HG02763 (cell line): ENCODE results near the gene SSBP3.
"Not testable (repeated sequence)": the region's sequence is repeated elsewhere in the genome, so short reads cannot be mapped to it uniquely, and the experiment has no call there.

ENCODE experiments used
- ATAC-seq: cut with Tn5 transposase; IDR thresholded peaks from one replicate; pipeline ENCODE4 v1.9.1; 2021; ENCODE audit warnings: mild to moderate bottlenecking, moderate library complexity; ENCODE audit not compliant: unreplicated experiment

The SSBP3 gene

DNA sequence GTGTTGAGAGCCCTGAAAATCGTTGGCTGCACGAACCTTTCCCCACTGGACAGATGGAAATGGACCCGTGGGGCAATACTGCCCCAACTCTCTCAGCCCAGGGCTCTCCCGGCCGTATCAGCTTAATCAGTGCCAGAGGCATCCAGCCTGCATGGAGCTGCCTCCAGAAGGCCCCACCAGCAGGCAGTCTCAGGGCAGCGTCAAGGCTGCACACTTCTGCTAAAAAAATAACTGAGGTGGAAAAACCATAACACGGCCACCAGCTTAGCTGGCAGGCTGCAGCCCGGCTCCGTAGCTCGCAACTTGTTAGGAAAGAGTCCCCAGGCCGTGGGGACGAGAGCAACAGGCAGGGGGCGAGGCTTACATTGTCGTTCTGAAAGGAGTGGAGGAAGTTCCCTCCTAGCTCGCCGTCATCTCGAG is 178.3 kb downstream of the SSBP3 start:
- ATAC-seq = no peak

GRCh38 chr1:54227091-54227602 is 179.0 kb downstream of the SSBP3 start:
- ATAC-seq = no peak

DNA sequence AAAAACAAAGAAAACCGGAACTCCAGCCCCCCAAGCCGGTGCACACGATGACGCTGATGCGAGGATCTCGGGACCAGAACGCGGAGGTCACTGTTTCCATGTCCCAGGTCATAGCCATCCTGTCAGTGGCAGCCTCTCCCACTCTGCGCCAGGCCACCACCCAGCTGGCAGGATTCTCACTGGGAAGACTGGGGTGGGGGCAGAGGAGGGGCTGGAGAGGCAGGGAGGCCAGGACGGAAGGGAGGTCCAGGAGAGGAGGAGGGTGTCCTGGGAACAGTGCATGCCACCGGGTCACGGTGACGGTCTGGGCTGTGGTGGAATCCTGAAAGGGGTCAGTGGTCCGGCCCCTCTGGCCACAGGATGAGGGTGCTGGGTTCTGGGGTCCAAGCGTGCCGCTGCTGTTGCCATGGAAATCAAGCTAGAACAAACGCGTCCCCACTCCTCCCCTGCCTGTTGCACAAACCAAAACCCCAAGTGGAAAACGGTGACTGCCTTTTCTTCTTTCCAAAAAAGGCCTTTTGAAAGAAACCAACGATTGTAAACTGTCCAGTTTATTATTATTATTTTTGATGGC is 180.1 kb downstream of the SSBP3 start:
- no peak for ATAC-seq

- no peak for ATAC-seq
These were observed 180.8 kb downstream of the SSBP3 start for GRCh38 chr1:54225378-54225777.

GRCh38 chr1:54224233-54224632 is 182.0 kb downstream of the SSBP3 start:
- ATAC-seq = no peak

GRCh38 chr1:54223441-54224202 is 182.6 kb downstream of the SSBP3 start:
- no peak for ATAC-seq

GRCh38 chr1:54222711-54223110 is 183.5 kb downstream of the SSBP3 start:
- no peak for ATAC-seq

GRCh38 chr1:54221867-54222484 is 184.2 kb downstream of the SSBP3 start:
- ATAC-seq = no peak

- no peak for ATAC-seq
These were observed 184.9 kb downstream of the SSBP3 start for GRCh38 chr1:54221113-54221834.

- ATAC-seq = no peak
These were observed 186.0 kb downstream of the SSBP3 start for GRCh38 chr1:54220004-54220811.

DNA sequence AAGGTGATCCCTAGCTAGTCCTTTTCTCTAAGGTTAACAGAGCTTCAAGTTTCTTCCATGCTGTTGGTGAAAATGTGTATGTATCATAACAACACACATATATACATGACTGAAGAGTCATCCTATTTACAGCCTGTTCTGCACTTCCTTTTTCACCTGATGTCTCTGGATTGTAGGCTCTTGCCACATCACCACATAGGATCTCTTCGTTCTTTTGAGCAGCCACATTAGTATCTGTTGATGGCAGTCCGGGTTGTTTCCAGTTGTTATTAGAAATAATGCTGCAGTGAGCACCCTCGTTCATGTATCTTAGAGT is 186.5 kb downstream of the SSBP3 start:
- no peak for ATAC-seq

DNA sequence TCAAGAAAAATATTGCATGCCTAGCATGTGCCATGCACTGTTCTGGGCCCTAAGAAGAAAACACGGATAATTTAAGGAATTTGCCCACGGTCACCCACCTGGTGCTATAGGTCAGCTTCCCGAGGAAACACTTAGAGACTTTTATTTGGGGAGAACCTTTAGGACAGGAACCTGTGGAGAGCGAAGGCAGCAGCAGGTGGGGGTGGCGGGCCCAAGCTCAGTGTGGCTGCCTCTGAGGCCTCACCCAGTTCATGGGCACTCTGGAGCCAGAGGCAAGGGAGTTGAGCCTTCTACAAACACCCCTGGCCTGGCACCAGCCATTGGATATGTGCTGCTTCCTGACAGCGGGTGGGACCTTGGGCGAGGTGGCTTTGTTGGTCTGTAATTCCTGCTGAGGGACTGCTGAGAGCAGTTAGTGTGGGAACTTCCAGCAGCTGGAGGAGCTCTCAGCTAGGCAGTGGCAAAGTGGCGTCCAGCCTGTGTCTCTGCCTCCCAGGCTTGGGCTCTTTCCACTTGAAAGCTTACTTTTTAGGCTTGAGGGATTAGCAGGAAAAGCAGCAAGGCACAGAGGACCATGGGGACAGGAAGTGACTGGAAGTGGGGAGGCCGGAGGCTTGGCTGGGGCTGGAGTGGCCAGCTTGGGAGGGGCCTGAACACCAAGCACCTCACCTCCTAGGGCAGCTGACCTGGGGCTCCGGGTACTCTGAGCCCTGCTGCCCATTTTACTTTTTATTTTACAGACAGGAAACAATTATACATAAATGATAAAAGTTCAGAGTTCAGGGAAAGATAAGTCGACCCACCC is 187.1 kb downstream of the SSBP3 start:
- no peak for ATAC-seq

DNA sequence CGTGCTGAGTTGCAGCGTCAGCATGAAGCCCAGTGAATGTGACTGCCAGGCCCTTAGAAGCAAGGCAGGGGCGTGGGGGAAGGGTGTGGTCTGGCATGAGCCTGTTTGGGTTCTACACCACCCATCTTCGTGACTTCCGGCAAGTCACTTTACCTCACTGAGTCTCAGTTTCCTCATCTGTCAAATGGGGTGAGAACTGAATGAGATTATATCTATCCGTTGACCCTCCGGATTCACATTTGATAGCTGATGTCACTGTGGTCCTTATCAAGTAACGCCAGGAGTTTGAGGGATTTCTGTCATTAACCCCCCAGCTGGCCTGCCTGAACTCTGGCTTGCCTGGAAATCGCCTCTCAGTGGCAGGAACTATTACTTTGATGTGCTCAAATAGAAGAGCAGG is 190.7 kb downstream of the SSBP3 start:
- ATAC-seq = no peak

DNA sequence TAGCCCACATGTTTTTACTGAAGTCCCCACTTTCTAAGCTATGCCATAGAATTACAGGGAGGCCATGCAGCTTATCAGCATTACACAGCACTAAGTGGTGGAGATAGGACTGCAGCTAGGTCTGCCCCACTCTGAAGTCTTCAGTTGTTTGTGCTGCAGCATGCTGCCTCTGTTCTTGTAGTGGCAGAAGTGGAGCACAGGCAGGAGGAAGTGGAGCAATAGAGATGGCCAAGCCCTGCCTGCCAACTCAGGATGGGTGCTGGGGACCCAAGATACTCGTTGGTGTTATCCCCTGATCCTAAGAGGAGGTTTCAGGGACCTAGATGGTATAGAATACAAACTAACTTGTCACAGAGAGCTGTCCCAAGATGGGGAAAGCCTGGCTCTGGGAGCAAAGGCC is 193.3 kb downstream of the SSBP3 start:
- no peak for ATAC-seq

DNA sequence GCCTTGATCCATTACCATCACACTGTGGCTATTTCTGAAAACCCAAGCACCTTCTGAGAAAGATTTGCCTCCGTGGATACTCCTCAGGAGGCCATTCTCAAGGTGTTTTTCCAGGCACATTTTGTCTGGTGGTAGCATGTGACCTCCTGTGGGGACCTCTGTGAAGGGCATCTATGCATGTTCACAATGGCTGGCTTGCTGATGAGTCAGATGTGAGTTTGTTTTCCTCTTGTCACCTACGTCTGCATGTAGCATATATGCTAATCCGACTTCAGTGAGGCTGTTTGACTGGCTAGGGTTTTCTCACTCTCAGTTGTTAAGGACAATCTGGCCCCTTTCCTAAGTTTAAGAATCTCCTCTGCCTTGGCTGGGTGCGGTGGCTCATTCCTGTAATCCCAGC is 198.3 kb downstream of the SSBP3 start:
- ATAC-seq = not testable (repeated sequence)

DNA sequence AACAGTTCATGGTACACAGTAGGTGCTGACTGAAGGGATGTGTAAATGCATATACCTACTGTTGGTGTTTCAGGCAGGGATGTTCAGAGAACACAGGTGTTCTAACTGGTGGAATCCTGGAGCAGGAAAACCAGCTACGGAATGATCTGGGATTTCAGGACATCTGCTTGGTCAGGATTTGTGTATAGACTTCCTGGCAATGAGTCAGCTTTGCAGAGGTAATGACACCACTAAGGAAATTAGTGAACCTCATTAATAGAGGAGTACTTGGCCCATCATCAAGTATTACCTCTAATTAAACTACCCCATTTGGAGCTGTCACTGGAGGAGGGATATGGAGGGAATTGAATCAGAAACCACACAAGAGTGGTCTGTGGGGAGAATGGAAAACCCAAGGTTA is 198.9 kb downstream of the SSBP3 start:
- no peak for ATAC-seq

DNA sequence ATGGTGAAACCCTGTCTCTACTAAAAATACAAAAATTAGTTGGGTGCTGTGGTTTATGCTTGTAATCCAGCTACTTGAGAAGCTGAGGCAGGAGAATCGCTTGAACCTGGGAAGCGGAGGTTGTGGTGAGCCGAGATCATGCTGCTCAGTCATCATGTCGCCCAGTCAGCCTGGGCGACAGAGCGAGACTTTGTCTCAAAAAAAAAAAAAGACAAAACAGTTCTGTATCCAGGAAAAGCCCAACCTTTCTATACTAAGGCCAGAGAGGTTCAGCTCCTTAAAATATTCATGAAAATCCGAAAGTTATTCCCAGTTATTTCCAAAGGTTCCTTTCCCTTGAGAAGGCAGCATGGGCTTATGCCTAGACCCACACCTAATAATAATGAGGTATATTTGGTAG is 202.0 kb downstream of the SSBP3 start:
- ATAC-seq = no peak

- no peak for ATAC-seq
These were observed 205.6 kb downstream of the SSBP3 start for GRCh38 chr1:54200519-54200997.

- peak; percentile 97 for ATAC-seq
These were observed 206.3 kb downstream of the SSBP3 start, which contains the start of the genes CYB5RL and MRPL37 for GRCh38 chr1:54199765-54200518. Gene CYB5RL, minus strand, starts transcription at chr1:54200030. Its CDS starts 4,414 bp downstream, at chr1:54195616. Gene MRPL37, plus strand, starts transcription at chr1:54200167. Its CDS starts 77 bp downstream, at chr1:54200244.
